GM21526 (cell line): Measurements from ENCODE around the gene AGAP6.
"Not testable (repeated sequence)": the region's sequence is repeated elsewhere in the genome, so short reads cannot be mapped to it uniquely, and the experiment has no call there.

ENCODE experiments used
- ATAC-seq: cut with Tn5 transposase; IDR thresholded peaks from one replicate; pipeline ENCODE4 v1.9.1; 2021; ENCODE audit warnings: moderate library complexity; ENCODE audit not compliant: unreplicated experiment, low FRiP score

The AGAP6 gene

GRCh38 chr10:50024716-50025383 lies 36.6 kb downstream of the AGAP6 start:
- ATAC-seq, result not testable (repeated sequence)

DNA sequence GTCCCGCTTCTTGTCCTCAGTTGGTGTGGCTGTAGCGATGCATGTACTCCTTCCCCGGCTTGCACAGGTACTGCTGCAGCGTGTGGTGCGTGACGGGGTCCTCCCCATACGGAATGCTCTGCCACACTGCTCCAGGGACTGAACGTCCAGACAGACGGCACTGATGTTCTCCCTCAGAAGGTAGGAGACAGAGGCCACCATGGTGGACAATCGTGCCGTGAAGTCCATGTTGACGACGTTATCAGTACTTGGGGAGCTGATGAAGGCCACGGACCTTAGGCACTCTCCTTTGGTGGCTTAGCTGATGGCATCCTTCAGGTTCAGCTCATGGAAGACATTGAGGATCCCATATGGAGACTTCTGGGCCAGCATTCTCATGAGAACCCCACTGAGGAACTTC lies 37.4 kb downstream of the AGAP6 start:
- no peak for ATAC-seq

DNA sequence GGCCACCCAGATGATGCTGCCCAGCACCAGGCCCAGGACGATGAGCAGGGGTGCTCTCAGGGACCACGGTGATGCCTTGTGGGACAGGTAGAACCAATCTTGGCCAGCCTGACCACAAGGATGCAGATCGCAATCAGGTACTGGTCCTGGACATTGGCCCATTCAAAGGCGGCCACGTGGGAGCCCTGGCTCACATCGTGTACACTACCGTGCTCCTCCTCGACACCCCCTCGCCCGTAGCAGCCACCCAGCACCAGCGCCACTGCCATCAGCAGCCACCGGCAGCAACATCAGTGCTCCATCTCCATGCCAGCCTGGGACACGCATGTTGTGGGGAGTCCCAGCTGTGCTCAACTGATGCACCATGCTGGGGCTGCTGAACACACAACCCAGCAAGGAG lies 39.0 kb downstream of the AGAP6 start:
- no peak for ATAC-seq

GRCh38 chr10:50033481-50033880 lies 45.3 kb downstream of the AGAP6 start:
- ATAC-seq, result no peak

DNA sequence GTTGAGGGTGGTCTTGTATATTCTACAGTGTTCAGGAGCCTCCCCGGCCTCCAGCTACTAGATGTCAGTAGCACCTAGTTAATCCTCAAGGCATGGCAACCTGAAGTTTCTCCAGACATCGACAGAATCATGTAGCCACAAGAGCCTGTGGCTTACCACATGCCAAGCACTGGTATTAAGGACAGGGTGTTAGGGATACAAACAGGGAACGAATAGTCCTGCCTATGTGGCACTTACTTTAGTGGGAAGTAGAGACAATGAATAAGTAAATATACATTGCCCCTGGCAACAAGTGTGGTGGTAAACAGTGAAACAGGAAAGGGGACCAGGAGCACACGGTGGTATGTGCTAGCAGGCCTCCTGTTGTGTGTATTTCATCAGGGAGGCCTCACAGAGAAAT lies 47.1 kb downstream of the AGAP6 start:
- ATAC-seq, result not testable (repeated sequence)

DNA sequence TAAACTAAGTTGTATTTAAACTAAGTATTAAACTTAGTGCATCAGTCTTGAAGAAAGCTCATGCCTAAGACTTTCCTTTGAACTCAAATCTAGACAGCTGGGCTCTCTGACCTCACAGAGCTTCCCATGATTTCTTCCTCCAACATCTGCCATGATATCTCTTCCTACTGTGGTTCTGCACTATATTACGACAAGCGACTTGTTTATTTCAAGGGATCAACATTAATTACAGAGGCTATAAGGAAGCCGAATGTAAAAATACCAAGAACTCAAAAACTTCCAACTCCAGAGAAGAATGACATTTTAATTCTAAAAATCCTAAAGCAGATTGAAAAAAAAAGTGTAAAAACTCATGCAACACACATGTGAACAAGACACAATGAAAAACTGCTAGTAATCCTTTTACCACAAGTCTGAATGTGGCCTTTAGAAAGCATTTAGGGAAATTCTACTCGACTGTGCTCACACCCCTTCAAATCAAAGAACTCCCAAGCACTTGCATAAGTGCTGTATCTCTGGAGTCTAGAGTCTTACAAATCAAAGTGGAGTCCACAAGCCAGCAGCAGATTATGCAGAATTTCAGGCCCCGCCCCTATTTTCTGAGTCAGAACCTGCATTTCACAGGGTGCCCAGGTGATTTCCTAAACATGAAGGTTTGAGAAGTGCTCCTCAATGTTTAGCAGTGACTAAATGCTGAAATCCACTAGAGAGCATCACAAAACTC lies 56.9 kb downstream of the AGAP6 start:
- no peak for ATAC-seq

DNA sequence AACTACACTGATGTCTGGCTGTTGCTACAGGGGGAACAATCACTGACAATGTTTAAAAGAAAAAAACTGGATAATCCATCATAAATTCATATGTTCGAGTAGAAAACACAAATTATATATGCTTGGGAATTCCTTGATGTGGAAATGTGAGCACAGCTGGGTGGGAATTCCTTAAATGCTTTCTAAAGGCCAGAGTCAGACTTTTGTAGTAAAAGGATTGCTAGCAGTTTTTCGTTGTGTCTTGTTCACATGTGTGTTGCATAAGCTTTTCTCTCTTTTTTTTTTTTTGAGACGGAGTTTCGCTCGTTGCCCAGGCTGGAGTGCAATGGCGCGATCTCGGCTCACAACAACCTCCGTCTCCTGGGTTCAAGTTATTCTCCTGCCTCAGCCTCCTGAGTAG lies 58.3 kb downstream of the AGAP6 start:
- ATAC-seq, result not testable (repeated sequence)

GRCh38 chr10:50047594-50047993 lies 59.4 kb downstream of the AGAP6 start:
- ATAC-seq, result not testable (repeated sequence)

DNA sequence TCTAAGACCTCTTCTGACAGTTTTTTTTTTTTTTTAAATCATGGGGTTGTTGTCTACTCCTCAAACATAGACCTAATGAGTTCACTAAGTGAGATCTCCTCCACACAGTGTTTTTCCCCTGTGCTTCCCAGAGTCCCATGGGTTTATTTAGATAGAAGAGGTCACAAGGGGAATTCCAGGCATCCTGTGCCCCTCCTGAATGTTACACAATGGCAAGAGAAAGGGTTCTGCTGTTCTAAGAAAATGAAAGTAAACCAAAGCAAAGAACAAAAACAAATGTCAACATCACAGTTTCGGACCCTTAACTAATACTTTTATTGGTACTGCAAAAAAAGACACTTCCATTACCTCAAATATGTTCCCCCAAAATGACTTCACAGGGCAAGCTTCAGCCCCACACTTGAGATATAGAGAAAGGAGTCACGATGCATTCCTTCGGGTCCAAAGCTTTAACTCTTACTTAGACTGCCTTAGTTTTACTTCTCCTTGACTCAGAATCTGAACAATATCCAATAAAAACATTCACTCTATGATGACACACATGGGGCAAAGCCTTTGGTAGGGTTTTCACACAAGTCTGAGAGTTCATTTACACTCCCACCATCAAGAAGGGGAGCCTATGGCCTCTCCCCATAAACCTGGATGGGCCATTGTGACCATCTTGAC lies 63.9 kb downstream of the AGAP6 start:
- not testable (repeated sequence) for ATAC-seq

- not testable (repeated sequence) for ATAC-seq
Observed at GRCh38 chr10:50052778-50053376, 64.7 kb downstream of the AGAP6 start.

DNA sequence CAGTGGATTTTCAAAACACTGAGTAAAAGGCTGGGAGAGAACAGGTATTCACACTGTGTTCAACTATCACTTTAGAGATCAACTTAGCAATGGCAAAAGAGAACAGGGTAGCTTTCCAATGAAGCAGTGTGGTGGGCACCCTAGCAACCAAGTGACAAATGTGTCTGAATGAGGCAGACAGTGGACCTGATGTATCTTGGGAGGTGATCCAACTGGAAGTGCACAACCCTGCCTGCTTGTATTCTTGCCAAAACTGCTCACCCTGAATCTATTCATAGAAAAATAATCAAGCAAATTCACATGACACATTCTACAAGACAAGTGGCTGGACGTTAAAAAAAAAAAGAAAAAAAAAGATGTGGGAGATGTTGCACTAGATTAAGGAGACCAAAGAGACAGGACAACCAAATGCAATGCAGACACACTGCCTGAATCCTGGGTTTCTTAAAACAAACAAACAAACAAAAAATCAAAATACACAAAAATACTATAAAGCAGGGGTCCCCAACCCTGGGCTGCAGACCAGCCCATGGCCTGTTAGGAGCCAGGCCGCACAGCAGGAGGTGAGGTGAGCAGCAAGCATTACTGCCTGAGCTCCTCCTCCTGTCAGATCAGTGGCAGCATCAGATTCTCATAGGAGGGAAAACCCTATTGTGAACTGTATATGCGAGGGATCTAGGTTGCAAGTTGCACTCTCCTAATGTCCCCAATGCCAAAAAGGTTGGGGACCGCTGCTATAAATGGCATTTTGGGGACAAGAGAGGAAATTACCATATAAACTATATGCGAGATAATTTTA lies 67.5 kb downstream of the AGAP6 start:
- ATAC-seq, result not testable (repeated sequence)

GRCh38 chr10:50056654-50057053 lies 68.4 kb downstream of the AGAP6 start:
- ATAC-seq, result not testable (repeated sequence)

- ATAC-seq, result not testable (repeated sequence)
Observed at GRCh38 chr10:50058727-50059126, 70.5 kb downstream of the AGAP6 start.

GRCh38 chr10:50059946-50060345 lies 71.7 kb downstream of the AGAP6 start:
- not testable (repeated sequence) for ATAC-seq
